ENCODE data around the gene NBAS. TPM values are rescaled to one million over a fixed set of nuclear protein-coding genes. Genes with fewer than 3 reads are reported as not detected.

Gene NBAS
- 35.5 TPM for polyA plus RNA-seq (ENCODE audit: insufficient read length)

GRCh38 chr2:15560988-15561573, at the start of gene NBAS:
NBAS (minus strand) TSS chr2:15561334; CDS start chr2:15561304, 30 bp downstream.
- peak; percentile 91 for DNase-seq

GRCh38 chr2:15610430-15610952, 49.4 kb upstream of the NBAS start:
- DNase-seq = no peak

- DNase-seq = no peak
Observed at GRCh38 chr2:15609341-15610042, 48.4 kb upstream of the NBAS start.

GRCh38 chr2:15608392-15608761, 47.2 kb upstream of the NBAS start:
- DNase-seq = no peak

DNA sequence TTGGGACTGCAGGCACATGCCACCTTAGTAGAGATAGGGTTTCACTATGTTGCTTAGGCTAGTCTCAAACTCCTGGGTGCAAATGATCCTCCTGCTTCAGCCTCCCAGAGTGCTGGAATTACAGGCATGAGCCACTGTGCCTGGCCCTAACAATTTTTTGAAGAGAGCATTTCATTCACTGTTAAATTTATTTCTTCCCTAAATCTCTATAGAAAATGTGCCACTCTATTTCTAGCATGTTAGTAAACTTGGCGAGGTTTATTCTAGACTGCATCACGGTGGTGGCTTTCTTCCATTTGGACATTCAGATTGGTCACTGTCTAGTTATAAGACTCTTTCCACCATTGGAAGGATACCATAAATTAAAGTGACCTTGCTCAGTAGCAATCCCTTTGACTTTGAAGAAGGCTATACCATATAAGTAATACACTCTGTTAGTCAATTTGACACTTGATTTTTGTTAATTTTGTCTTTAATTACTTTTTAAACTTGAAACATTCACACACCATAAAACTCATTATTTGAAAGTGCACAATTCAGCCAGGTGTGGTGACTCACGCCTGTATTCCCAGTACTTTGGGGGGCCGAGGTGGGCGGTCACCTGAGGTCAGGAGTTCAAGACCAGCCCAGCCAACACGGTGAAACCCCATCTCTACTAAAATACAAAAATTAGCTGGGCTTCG, 46.7 kb upstream of the NBAS start:
- no peak for DNase-seq

GRCh38 chr2:15606481-15607441, 45.6 kb upstream of the NBAS start:
- no peak for DNase-seq

GRCh38 chr2:15605721-15606120, 44.6 kb upstream of the NBAS start:
- DNase-seq = no peak

DNA sequence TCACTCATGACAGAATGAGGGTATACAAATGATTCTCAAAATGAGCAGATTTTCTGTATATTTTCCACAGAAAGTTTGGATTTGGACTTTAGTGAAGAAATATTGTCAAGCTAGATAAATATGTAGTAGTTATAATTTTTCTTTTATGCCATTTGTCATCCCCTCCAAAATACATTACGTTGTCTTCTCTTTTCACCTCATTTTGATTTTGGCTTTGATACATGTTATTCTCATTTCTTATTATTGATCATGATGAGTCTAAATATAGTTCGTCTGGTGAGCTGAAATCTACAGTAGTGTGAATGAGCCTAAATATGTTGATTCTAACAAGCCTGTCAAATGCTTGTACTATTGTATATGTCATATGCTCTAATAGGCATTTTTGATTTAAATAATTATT, 42.8 kb upstream of the NBAS start:
- no peak for DNase-seq

DNA sequence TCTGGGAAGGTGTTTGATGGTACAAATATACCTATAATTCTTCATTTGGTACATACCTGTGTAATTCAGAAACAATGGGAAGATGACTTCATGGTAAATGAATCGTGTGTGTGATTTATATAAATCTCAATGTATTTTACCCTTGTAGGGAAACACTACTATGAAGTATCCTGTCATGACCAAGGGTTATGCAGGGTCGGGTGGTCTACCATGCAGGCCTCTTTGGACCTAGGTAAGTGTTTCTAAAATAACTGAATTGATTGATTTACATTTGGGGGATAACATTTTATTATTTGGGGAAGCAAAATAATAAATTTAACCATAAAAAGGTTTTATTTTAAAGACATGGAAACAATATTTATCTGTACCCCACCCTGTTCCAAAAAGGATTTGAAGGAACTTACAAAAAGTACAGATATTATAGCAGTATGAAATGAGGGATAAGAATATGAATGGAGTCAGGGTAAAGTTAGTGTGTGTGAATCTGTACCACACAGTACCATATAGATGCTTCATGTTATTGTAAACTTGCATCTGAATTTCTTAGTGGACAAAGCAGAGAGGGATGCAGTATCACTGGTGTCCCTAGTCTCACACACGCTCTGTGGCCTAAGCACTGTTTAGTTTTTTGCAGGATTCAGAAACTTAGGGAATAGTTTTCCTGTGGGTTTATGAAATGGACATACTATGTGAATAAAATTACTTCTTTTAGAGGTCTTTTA, 42.1 kb upstream of the NBAS start:
- DNase-seq = no peak

DNA sequence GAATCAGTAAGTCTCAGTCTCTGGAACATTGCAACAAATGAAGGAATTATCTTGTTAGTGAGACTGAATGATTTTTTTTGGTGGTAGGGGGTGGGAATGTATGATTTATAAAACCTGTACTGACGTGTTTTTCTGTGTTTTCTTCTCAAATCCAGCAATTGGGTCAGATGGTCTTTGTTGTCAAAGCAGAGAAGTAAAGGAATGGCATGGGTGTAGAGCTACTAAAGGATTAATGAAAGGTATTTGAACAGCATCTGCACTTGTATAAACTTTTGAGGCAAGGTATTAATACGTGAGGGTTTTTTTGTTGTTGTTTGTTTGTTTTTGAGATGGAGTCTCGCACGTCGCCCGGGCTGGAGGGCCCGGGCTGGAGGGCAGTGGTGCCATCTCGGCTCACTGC, 41.3 kb upstream of the NBAS start:
- no peak for DNase-seq

DNA sequence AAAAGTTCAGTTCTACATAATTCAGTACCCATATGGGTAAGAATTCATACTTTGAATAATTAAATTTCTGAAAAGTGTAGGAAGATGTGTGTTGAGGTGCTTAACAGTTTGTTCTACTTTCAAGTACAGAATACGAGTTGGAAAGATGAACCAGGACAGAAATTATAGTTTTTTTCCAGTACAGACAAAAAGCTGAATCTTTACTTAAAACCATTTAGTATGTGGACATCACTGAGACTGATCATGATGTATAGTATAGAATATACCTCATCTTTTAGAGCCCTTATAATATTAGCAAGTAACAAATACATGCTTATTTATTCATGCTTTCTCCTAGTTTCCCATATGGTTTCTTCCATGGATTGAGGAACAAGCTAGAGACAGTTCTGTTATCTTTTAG, 40.5 kb upstream of the NBAS start:
- DNase-seq = no peak

- no peak for DNase-seq
Observed at GRCh38 chr2:15599994-15600393, 38.9 kb upstream of the NBAS start.

- DNase-seq = no peak
Observed at GRCh38 chr2:15596968-15597367, 35.8 kb upstream of the NBAS start.

- DNase-seq = no peak
Observed at GRCh38 chr2:15596350-15596749, 35.2 kb upstream of the NBAS start.

- no peak for DNase-seq
Observed at GRCh38 chr2:15595936-15596335, 34.8 kb upstream of the NBAS start.

DNA sequence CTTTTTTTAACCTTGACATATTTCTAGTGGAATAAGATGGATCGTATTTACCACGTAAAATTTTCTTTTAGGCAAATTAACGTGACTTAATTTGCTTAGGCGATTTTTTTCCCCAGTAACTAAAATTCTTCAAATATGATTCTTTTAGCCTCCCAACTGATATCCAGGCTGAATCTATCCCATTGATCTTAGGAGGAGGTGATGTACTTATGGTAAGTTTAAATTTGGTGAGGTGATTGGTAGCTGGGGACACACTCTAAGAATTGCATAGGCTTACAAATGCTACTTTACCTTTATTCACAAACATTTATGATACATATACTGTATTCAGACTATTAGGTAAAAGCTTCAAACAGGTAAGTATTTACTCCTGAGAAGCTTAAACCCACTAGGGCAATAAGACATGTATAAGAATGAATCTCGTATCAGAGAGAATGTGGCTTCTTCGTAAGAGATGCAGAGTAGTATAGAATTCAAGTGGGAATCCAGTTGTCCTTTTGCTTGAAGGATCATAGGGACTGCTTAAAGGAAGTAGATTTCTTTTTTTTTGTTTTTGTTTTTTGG, 34.3 kb upstream of the NBAS start:
- DNase-seq = no peak

DNA sequence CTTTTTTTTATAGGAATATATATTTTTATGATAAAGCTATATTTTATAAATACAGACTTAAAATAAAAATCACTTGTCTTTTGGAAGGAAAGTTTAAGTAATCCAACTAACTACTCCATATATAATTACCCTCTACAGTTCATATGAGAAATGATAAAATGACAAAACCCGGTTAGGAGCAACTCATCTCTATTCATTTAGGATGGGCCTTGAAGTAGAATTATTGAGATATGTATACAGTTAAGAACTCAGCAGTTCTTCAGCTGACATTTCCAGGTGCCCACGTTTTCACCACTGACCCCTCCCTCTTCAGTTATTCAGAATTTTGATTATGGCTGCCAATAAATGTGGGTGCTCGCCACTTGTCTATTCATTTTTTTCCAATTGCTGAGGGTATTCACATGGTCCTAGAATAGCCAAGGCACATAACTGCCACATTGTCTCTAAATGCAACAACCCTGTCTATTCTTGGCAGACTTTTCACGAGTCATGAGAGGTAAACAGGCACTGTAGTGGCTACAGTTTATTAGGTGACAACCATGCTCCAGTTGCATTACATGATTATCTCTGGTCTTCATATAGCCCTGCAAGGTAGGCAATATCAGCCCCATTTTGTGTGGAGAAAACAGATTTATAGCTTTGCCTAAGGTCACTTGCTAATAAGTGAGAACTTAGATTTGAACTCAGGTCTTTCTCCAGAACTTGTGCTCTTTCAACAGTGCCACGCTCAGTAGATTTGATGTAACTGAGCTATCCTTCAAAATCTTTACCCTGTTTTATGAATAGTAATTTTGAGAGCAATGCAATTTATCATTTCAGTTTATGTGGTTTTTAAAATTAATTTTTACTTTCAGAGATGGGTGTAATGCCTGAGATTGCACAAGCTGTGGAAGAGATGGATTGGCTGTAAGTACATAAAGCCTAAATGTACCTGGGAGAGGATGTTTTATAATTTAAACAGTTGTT, 33.4 kb upstream of the NBAS start:
- DNase-seq = no peak

DNA sequence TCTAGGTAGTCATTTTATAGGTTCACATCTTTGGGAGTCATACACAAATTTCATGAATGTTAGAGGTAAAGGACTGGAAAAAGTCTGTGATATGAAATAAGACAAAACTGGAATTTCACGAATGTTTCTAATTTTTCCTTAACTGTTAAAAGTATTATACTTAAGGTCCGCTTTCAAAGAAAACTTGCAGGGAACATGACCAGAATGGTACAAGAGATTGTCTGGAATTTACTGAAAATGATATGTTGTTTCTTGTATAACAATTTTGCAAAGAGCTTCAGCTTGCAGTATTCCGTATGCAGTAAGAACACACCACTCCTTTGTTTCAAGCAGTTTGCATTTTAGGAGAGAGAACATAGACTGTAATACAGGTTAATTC, 32.2 kb upstream of the NBAS start:
- DNase-seq = no peak

GRCh38 chr2:15591692-15592463, 30.7 kb upstream of the NBAS start, which contains the start of gene DDX1:
DDX1 (plus strand) TSS chr2:15591868; CDS start chr2:15591934, 66 bp downstream.
- peak; percentile 89 for DNase-seq

DNA sequence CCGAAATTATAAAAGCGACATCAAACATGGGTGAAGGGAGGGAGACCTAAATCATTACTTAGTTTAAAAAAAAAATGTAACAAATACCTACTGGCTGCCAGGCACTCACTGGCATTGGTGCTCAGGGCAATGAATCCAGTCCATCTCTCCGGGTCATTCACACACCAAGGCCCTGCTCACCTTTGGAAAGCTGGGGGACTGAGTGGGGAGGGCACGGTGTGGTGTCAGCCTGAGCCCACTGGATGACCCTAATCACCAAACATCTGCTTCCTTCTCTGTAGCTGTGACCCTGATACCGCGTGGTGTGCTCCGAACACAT, 30.2 kb upstream of the NBAS start:
- no peak for DNase-seq

Measured in hindlimb muscle (tissue), 1 donor.